HG03135 (cell line): ENCODE results near the gene TMSB10.
A peak's percentile ranks its signal among the peaks of the same experiment; 100 is the strongest.

Experiments used
- ATAC-seq: cut with Tn5 transposase; IDR thresholded peaks from one replicate; pipeline ENCODE4 v1.9.1; 2021; ENCODE audit warnings: mild to moderate bottlenecking, moderate library complexity; ENCODE audit not compliant: unreplicated experiment

The TMSB10 gene

DNA sequence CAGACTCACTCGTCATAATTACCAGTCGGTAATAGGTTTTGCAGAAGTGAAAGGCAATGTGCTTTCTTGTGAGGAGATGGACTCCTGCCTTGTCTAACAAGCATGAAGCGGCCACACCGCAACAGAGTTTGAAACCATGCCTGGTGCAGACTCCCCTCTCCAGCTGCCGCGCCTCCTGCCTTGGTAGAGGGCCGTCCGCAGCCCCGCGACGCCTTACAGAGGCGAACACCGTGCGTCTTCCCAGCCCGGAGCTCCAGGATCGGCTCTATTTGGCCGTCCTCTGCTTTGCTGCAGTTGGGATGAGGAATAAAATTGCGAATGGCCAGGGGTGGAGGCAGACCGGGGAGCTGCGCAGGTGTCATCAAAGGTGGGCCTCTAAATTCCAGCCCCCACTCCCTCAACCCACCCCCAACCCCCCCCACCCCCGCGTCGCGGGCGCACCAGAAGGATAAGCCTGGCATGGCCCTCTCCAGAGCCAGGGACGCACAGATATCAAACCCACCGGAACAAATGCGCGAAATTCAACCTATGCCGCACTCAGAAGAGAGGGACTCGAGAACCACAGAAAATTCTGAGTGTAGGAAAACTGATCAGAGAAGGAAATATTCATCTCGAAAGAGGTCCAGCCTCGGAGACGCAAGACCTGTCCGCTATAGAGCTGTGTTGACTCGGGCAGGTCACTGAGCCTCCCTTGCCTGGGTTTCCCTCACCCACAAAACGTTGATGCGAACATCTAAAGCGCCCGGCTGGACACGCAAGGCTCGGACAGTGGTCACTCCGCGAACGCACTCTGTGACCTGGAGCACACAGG, 25.7 kb upstream of the TMSB10 start:
- ATAC-seq: peak; percentile 62

DNA sequence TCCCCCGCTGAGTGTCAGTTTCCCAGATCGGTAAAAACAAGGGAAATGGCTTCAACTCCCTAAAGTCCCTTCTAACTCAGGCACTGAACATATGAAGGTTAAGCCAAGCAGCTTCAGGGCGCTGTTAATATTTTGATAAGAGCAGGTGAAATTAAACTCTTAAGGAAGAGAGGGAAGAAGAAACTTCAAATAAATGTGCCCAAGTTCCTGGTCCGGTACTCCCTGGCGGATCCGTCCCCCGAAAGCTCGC, 25.1 kb upstream of the TMSB10 start:
- no peak for ATAC-seq

DNA sequence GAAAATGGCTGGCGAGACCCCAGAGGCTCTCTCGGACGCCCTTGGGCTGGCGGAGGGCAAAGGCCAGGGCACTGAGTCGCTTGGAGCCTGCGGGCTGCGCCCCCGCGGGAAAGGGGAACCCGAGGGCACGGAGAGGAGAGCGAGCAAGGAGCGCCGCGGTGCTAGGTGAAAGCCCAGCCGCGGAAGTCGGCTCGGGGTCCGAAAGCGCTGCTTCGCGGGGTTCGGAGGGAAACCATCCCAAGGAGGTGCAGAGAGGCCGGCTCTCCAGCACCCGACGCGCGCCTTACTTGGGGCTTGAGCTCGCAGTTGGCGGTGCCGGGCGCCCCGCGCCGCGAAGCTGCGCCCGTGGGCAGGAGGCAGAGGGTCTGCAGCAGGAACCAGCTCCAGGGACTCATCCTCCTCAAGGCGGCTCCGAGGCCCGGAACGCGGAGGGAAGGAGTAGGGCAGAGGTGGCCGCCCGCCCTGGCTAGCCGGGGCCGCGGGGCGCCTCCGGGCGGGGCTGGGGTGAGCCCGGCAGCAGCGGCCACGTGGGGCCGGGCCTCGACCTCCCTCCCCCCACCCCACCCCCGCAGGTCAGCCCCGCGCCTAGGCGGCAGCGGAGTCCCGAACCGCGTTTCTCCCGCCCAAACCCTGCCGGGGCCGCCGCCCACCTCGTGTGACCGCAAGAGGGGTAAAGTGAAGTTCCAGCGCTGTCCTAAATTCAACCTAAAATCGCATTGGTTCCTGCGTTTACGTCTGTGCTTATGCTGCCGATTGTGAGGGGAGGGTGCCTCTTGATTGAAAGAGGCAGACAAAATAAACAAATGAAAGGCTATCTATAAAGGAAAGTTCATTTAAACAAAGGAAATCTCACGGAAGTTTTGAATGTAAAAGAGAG, 24.6 kb upstream of the TMSB10 start, which contains the start of gene TRABD2A:
TSS of gene TRABD2A (minus strand) at position 440 of the 877 bp plus-strand sequence. CDS start at position 395, 45 bp downstream.
- no peak for ATAC-seq

DNA sequence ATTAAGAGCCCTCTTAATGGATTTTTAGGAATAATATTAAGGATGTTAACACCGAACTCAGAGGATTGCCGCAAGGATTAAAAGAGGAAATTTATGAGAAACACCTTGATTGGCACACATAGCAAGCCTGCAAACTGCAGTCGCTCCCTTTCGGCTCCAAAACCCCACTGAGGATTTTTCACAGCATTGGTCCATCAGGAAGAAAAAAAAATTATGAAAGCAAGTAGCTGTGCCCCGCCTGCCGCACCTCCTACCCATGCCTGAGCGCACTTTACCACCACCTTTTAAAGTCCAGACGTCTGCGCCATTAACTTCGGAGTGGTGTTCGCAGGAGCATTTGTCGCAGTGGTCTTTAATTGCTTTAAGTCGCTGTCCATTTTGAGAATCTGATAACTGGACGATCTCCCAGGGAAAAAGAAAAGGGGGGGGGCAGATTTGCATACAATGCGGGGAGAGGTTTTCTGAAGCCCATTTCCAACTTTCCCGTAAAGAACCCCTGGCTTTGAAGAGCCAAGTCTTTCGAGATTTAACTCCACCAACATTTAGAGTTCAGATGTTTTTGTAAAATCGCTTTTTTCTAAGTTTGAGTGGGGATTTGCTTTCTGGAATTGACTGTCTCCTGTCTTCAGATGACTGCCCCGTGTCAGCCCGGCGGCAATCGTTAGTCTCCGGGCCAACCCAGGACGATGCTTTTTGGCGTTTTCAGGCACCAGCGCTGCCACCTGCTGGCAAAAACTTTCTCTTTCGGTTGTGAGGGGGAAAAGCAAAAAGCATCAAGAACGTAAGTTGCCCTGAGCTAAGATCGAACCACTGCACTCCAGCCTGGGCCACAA, 23.7 kb upstream of the TMSB10 start:
- peak; percentile 52 for ATAC-seq

DNA sequence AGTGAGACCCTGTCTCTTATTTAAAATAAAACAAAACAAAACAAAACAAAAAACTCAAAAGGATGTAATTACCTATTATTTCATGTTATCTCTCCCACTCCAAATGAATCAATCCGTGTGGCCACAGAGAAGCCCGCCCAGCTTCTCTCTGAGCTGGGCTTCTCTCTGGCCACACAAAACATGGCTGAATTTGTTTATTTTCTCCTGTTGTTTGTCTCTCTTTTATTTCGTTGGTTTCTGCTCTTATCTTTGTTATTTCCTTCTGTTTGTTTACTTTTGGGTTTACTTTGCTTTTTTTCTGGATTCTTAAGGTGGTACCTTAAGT, 23.1 kb upstream of the TMSB10 start:
- no peak for ATAC-seq

DNA sequence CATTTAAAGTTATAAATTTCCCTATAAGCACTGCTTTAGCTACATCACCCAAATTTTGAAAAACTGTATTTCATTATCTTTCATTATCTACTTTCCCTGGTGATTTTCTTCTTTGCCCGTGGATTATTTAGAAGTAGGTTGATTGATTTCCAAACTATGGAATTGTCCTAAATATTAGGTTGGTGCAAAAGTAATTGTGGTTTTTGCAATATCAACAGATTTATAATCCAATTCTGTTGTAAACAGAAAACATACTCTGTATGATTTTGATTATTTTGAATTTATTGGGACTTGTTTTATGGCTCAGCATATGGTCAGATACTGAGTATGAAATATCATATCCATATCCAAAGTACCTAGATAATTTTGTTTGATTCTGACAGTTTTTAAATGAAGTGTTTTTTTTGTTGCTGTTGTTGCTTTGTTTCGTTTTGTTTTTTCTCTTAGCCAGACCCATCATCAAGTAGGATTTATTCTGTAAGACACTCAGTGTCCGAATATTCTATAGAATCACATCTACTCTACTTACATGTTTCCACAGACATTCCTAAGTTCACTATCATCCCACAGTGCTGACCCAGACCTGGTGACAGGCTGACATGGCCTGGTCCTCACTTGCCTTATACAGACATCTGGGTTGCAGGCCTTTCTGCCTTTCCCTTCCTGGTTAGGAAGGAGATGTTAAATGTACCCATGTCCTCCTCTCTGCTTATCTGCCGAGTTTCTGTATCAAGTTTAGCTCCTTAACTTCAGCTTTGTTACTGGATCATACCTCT, 22.5 kb upstream of the TMSB10 start:
- ATAC-seq: no peak

DNA sequence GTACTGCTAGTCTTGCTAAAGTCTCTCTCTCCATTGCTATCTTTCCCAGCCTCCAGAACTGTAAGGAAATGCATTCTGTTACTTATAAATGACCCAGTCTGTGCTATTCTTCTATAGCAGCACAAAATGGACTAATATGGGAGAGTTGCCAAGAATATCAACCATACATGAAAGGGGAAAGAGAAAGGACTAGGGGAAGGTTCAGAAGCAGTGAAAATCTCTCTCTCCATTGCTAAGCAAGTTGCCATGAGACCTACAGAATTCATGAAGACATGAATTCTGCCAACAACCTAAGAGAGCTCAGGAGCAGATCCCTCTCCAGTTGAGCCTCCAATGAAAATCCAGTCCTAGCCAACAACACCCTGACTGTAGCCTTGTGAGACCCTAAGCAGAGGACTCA, 21.0 kb upstream of the TMSB10 start:
- ATAC-seq: no peak

DNA sequence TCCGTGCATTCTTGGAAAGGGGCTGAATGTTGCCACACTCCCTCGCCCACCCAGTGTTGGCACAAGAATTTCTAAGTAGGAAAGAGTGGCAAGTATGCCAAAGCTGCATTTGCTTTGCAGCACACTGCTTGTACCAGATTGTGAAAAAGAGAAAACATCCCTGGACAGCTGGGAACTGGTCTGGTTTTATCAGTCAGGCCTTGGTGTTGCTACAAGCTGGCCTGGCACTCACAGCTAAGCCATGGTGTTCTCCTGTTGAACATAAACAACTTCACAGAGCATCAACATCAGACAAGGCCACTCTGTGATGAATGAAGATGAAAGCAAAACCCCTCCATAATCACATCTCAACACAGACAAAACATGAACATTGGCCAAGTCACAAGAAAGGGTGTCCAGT, 20.3 kb upstream of the TMSB10 start:
- ATAC-seq: no peak

DNA sequence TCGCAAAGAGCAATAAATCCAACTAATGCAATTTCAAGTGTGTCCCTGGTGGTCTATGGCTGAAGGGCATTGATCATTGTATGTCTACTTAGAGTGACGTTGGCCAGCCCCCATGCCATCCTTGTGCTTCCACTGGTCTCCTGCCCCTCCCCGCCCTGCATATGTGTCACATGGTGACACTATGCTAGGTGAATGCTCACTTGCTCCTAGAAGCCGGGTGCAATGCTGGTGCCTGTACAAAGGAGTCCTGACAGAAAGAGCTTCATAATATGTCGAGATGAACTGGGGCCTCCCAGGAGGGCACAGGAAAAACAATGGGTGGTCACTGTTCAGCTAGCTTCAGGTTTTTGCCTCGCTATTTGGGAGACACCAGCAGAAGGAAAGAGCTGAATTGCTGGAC, 18.7 kb upstream of the TMSB10 start:
- no peak for ATAC-seq

DNA sequence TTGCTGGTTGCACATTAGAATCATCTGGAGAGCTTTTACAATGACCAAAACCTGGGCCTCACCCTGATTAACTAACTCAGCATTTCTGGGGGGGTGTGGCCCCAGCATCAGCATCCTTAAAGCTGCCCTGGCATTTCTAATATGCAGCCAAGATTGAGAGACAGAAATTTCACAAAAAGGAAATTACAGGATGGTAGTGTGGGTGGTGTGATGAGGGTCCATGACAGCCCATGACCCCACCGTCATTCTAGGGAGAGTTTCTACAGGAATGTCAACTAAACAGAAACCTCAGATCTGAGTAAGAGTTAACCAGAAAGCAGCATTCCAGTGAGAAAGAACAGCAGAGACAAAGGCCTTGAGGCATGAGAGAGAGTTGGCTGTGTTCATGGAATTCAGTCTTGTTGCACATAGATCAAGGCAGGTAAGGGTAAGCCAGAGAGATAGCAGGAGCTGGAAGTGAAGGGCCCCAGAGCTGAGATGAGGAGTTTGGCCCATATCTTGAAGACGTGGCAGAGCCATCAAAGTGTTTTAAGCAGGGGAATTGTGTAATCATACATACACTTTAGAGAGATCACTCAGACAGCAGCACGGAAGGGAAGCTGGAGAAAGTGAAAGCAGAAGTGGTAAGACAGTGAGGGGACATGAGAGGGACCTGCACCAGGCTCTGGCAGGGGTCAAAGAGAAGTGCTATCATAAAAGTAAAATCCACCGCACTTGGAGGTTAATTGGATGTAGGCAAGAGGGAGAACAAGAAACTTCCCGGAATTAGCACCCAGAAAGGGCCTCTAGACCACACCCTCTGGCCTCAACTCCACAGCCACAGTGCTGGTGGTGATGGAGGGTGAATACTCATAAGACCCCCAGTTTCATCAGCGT, 16.8 kb upstream of the TMSB10 start:
- peak; percentile 98 for ATAC-seq

DNA sequence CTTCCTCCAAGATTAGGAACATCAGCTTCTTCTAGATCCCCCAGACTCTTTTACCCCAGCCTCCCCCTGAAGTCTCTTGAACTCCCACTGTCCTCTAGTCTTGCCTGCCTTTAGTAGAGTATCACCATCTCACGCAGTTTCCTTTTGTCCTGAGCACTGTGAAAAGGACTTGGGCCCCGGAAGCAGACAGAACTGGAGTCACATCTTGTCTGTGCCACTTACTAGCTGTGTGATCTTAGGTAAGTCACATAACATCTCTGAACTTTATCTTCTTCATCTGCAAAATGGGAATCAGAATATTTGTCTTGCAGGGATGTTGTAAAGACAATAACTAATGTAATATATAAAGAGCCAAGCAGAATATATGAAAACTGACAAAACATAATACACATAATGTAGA, 16.1 kb upstream of the TMSB10 start:
- ATAC-seq: no peak

DNA sequence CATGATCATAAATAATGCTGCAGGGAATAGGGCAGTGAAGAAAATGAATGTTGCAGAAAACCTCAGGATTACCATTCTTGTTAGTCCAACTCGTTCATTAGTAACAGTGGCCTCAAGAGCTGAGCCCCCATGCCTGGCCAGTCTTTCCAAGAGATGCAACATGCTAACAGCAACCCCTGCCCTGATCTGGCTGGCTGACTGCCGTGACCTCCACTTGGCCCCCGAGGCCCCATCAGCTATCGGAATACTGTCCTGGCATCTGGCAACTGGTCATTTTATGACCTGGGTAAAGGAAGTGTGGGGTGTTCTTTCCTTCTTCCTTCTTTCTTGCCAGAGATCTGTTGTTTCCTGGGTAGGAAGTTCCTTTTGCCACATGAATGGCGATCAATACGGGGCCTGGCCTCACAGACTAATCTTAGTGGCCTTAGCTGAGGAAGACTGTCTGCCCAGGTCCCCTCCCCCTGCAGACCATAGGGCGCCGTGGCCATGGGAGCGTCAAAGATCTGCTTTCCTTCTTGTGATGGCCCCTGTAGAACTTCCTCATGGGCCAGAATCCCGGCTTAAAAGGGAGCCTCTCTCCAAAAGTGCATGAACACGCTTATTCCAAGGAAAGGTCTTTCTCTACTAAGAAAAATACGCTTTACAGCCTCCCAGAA, 14.0 kb upstream of the TMSB10 start:
- no peak for ATAC-seq

DNA sequence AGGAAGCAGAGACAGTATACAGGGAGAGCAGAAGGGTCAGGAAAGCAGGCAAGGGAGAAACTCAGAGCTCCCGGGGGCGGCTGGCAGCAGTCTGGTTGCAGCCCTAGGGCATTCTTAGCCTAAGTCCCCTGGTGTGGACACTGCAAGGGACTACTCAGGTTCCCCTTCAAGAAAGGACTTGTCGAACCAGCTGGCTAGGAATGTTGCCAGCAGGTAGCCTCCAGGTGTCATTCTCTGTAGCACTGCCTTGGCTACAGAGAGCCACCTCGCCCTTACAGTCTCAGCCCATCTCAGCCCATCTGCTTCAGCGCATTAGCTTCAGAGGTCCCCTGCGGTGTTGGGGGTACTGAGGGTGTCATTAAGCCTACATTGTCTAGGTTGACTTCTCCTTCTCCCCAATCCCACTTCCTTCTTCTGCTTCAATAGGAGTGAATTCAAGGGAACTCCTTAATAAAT, 11.3 kb upstream of the TMSB10 start:
- ATAC-seq: no peak

DNA sequence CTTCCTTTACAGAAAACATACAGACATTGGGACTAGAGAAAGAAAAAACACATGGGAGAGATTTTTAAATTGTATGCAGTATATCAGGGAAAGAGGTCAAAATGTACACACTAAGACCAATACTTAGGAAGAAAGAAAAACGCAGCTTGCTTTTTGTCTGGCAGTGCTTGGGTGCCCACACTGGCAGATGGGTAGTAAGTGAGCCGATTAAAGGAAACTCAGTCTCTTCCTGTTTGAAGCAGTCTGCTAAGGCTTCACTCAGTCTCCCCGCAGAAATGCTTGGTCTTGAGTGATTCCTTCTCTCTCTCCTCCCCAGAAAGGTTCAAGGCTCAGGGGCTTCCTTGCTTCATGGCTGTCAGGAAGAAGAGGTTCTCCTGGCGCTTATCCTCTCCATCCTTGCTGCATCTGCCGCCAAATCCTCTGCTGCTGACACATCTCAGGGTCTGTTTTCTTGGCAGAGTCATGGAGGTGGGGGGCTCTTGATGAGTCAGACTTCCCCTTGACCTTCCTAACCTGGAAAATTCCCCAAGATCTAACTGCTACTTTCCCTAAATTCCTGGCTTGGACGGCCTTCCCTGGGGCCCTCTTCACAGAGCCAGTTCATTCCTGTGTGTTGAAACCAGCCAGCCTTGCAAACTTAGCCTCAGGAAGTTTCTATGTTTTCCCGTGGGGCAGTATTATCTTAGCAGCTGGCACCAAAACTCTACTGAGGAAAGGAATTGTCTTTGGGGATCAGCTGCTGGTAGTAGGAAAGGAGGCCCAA, 10.5 kb upstream of the TMSB10 start:
- ATAC-seq: no peak

DNA sequence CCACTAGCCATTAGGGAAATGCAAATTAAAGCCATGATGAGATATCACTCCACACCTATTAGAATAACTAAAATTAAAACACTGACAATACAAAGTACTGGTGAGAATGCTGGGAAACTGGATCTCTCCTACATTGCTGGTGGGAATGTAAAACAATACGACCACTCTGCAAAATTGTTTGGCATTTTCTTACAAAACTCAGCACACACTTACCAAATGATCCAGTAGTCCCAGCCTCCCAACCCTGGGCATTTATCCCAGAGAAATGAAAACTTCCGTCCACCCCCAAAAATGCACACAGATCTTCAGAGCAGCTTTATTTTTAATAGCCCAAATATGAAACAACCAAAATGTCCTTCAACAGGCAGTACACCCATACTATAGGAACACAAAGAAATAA, 8.9 kb upstream of the TMSB10 start:
- ATAC-seq: no peak

DNA sequence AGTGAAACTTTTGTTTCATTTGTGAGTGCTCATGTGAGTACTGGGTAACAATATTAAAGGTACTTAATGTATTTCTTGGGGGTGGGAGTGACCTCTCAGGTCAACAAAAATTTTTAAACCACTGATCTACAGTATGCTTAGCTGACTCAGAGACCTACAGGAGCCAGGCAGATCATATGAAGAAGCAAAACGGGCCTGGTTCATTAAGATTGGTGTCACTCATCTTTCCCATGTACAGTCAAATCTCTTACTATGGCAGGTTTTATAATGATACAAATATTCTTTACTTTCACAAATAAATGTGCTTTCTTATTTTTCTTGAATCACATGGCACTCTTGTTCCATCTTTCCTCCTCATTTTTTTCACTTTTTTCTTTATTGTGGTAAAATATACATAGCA, 7.7 kb upstream of the TMSB10 start:
- no peak for ATAC-seq

DNA sequence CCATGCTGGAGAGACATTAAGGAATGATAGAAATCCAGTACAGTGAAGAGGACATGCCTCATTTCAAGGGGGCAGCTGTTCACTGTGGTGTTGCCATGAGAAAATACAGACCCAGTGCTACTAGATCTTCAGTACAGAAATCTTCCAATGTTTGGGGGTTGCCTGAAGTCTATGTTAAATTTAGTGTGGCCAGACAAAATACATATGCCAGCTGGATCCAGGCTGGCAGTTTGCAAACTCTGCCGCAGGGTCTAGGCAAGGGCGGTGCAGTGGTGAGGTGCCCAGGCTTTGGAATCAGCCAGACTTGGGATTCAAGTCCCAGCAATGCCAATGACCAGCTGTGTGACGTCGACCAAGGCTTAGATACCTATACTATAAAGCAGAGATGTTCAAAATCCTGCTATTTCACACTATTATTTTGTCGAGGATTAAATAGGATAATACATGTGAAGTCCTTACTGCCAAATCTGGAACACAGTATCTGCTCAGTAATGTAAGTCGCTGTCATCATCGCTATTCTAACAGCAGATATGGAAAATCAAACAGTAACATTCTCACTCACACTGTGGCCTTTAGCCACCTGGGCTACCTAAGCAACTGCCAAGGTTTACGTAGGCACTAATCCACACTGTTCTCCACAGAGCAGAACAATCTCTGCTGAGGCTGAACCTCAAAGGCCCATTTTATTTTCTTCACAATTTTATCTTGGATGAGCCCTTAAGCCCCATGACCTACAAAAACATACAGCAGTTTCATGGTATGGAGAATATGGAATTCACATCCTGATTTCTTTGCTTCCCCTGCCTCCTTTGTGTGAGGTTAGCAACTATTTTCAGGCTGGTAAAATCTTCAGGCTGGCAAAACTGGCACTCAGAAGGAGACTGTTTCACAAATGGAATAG, 5.9 kb upstream of the TMSB10 start:
- no peak for ATAC-seq

DNA sequence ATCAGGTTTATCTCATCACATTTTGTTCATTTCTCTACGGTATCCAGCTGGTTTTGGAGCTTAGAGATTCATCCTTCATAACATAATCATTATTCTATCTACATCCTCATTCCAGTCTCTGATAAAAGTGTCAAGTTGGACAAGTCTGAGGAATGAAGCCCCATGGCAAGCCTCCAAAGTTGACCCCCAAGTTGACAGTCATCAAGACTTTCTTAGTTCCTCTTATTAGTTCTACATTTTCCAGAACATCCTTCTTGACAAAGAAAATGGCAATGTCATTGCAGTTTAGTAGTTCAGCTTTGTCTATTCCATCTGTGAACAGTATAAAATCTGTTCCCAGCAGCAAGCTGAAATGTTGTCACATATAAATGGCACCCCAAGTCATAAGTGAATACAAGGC, 4.5 kb upstream of the TMSB10 start:
- ATAC-seq: no peak
